OCI-LY3 (cell line): ENCODE data around the gene ZNF394.
A peak's percentile ranks its signal among the peaks of the same experiment; 100 is the strongest.

Experiments
- H2AFZ ChIP-seq: fragments of 200-600, 300-600 bp; shearing (Covaris generic); 2 replicates; pipeline ENCODE4 v1.6.0; 2014; ENCODE audit warnings: antibody characterized with exemption, low read depth, low read length
- H3K27ac ChIP-seq: fragments of 200-600, 300-600 bp; sonication (generic); 2 replicates; pipeline ENCODE4 v1.5.1; 2014; ENCODE audit warnings: mild to moderate bottlenecking, low read length, moderate library complexity, mixed read lengths
- H3K27me3 ChIP-seq: fragments of 200-600, 300-600 bp; sonication (generic); 2 replicates; pipeline ENCODE4 v1.6.1; 2014; ENCODE audit warnings: low read depth, low read length, mixed read lengths
- H3K36me3 ChIP-seq: fragments of 200-600, 300-600 bp; sonication (generic); replicated peaks from 2 replicates; pipeline ENCODE3; 2014; ENCODE audit warnings: low read depth, low read length, mixed read lengths
- H3K4me1 ChIP-seq: fragments of 300-600, 200-600 bp; sonication (generic); 2 replicates; pipeline ENCODE4 v1.6.1; 2014; ENCODE audit warnings: low read length, mixed read lengths
- H3K4me2 ChIP-seq: fragments of 200-600, 300-600 bp; sonication (generic); 2 replicates; pipeline ENCODE4 v1.6.1; 2014; ENCODE audit warnings: low read length, mixed read lengths
- H3K4me3 ChIP-seq: fragments of 300-600, 200-600 bp; sonication (generic); 2 replicates; pipeline ENCODE4 v1.5.1; 2014; ENCODE audit warnings: antibody characterized with exemption, mild to moderate bottlenecking, low read length, moderate library complexity
- H3K79me2 ChIP-seq: fragments of 300-600, 200-600 bp; shearing (Covaris generic); 2 replicates; pipeline ENCODE4 v1.6.1; 2014; ENCODE audit warnings: mild to moderate bottlenecking, low read length, mixed read lengths
- H3K9ac ChIP-seq: fragments of 300-600, 200-600 bp; shearing (Covaris generic); 2 replicates; pipeline ENCODE4 v1.6.0; 2014; ENCODE audit warnings: mild to moderate bottlenecking, low read length, moderate library complexity
- H3K9me3 ChIP-seq: fragments of 200-600, 300-600 bp; shearing (Covaris generic); 2 replicates; pipeline ENCODE4 v1.6.1; 2014; ENCODE audit warnings: low read length, mixed read lengths; ENCODE audit not compliant: insufficient read depth
- H4K20me1 ChIP-seq: fragments of 200-600, 300-600 bp; sonication (generic); 2 replicates; pipeline ENCODE4 v1.6.1; 2016; ENCODE audit warnings: low read length, mixed read lengths; ENCODE audit not compliant: insufficient read depth
- EZH2phosphoT487 ChIP-seq: fragments of 200-600 bp; shearing (Covaris generic); IDR thresholded peaks from 2 replicates; pipeline ENCODE4 v1.6.1; 2018; ENCODE audit warnings: antibody characterized with exemption, mixed run types, low read depth
- TF ChIP-seq, protein P1 (sequence below): fragments of 200-600, 300-600 bp; sonication (generic); IDR thresholded peaks from 2 replicates; pipeline ENCODE4 v1.5.1; 2014; ENCODE audit warnings: antibody characterized with exemption, low read length, low read depth

The ZNF394 gene

DNA sequence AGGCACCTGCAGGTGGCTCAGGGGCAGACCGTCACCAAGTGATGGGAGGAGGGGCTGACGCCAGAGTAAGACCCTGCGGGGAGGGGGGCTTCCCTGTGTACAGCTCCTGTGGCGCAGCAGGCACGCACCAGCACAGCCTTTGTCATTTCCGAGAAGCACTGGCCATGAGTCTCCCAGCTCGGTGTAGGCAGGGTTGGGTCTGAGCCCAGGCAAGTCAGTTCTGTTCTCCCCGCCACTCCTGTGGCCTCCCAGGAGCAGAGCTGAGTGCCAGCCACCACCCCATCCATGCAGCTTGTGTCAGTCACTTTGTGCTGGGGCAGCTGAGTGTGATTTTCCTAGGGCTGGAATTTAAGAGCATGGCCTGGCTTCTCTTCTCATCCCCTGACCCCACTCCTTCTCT, 48.1 kb downstream of the ZNF394 start:
- Histone ChIP-seq H3K27ac (no peak overlapping the region), H3K27me3 (no peaks in the 10 kb centered on the region), H3K36me3 (peaks cover 63% of the 10 kb centered on the region), H3K4me1 (no peaks in the 10 kb centered on the region), H3K4me2 (no peak overlapping the region), H4K20me1 (peaks cover 4% of the 10 kb centered on the region; the same call in 1 of the 2 replicates), H3K4me3 (no peak overlapping the region), H3K9me3 (no peaks in the 10 kb centered on the region), H3K79me2 (peaks cover 3% of the 10 kb centered on the region; the same call in 1 of the 2 replicates), H3K9ac (no peak overlapping the region), H2AFZ (no peak overlapping the region)
- no peak for TF ChIP-seq EZH2phosphoT487
- TF ChIP-seq, protein P1, sequence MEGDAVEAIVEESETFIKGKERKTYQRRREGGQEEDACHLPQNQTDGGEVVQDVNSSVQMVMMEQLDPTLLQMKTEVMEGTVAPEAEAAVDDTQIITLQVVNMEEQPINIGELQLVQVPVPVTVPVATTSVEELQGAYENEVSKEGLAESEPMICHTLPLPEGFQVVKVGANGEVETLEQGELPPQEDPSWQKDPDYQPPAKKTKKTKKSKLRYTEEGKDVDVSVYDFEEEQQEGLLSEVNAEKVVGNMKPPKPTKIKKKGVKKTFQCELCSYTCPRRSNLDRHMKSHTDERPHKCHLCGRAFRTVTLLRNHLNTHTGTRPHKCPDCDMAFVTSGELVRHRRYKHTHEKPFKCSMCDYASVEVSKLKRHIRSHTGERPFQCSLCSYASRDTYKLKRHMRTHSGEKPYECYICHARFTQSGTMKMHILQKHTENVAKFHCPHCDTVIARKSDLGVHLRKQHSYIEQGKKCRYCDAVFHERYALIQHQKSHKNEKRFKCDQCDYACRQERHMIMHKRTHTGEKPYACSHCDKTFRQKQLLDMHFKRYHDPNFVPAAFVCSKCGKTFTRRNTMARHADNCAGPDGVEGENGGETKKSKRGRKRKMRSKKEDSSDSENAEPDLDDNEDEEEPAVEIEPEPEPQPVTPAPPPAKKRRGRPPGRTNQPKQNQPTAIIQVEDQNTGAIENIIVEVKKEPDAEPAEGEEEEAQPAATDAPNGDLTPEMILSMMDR: no peak

DNA sequence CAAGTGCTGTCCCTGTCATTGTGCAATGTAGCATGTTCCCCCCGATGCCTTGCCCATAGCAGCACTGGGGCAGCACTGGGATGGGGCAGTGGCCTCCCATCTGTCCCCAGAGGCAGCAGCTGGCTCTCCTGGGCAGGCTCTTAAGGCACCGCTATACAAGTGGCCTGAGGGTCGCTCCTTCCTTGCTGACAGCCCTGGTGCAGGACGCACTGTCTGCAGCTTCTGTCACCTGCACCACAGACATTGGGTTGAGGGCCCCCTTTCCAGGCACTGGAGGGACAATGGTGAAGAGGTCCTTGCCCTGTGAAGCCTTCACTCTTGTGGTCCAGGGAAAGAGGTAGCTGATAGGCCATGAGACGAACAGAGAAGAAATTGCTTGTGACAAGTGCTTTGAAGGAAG, 50.8 kb downstream of the ZNF394 start:
- Histone ChIP-seq H3K9ac (no peak overlapping the region), H3K4me3 (no peak overlapping the region), H3K36me3 (peaks cover 62% of the 10 kb centered on the region), H3K27ac (no peak overlapping the region), H3K79me2 (peaks cover 3% of the 10 kb centered on the region; the same call in 1 of the 2 replicates), H4K20me1 (no peaks in the 10 kb centered on the region), H3K4me2 (no peak overlapping the region), H3K4me1 (no peaks in the 10 kb centered on the region), H2AFZ (no peak overlapping the region), H3K27me3 (no peaks in the 10 kb centered on the region), H3K9me3 (no peaks in the 10 kb centered on the region)
- no peak for TF ChIP-seq EZH2phosphoT487
- TF ChIP-seq, protein P1: no peak

DNA sequence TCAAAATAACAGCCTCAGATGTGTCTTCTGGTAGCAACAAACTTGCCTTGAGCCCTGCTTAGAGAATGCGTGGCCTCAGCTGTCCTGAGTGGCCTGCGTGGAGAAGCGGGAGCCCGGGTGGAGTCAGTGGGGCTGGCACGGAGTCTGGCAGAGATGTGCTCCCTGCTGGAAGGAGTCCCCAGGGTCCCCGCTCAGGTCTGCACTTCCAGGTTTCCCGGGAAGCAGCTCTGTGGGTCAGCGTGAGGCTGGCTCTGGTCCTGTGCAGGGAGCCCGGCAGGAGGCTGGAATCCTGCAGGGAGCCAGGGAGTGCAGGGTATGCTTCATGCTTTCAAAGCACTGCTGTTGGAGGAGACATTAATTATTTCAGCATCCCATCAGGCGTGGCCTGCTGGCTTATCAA, 51.2 kb downstream of the ZNF394 start:
- peaks cover 58% of the 10 kb centered on the region for H3K36me3 ChIP-seq
- no peaks in the 10 kb centered on the region for H4K20me1 ChIP-seq
- TF ChIP-seq, protein P1: no peak
- TF ChIP-seq EZH2phosphoT487: no peak
- no peak overlapping the region for H3K9ac ChIP-seq
- no peaks in the 10 kb centered on the region for H3K9me3 ChIP-seq
- H3K27me3 ChIP-seq: no peaks in the 10 kb centered on the region
- no peaks in the 10 kb centered on the region for H3K4me1 ChIP-seq
- H2AFZ ChIP-seq: no peak overlapping the region
- no peak overlapping the region for H3K27ac ChIP-seq
- peaks cover 3% of the 10 kb centered on the region; the same call in 1 of the 2 replicates for H3K79me2 ChIP-seq
- no peak overlapping the region for H3K4me2 ChIP-seq
- no peak overlapping the region for H3K4me3 ChIP-seq

DNA sequence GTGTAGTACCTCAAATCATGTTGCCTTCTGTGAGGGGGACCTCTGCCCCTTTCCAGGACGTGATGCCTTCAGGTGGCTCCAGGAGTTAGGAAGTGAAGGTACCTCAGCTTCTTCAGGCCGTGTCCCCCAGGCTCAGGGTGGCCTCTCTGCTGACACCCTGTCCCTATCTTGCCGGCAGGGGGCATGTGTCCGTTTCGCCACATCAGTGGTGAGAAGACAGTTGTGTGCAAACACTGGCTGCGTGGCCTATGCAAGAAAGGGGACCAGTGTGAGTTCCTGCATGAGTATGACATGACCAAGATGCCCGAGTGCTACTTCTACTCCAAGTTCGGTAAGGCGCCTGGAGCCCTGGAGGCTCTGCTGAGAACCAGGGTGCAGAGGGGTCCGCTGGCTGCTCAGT, 52.1 kb downstream of the ZNF394 start:
- Histone ChIP-seq H4K20me1 (no peaks in the 10 kb centered on the region), H3K79me2 (peaks cover 3% of the 10 kb centered on the region; the same call in 1 of the 2 replicates), H3K27me3 (no peaks in the 10 kb centered on the region), H3K4me1 (no peaks in the 10 kb centered on the region), H3K27ac (no peak overlapping the region), H2AFZ (no peak overlapping the region), H3K4me2 (no peak overlapping the region), H3K36me3 (peaks cover 56% of the 10 kb centered on the region), H3K4me3 (no peak overlapping the region), H3K9me3 (no peaks in the 10 kb centered on the region), H3K9ac (no peak overlapping the region)
- no peak for TF ChIP-seq EZH2phosphoT487
- TF ChIP-seq, protein P1: peak; percentile 26
